Measurements from ENCODE around the gene MIPEP.

GRCh38 chr13:23806874-23807526 is 82.2 kb downstream of the MIPEP start:
- TF ChIP-seq BHLHE40 (IDR thresholded peaks at IDR 0.05; ENCODE audit: borderline replicate concordance in 1 of 2, low read depth in 2 of 2, low read length in 1 of 2) (no peak), CHD1 (IDR thresholded peaks at IDR 0.05; ENCODE audit: low read depth, low read length) (no peak), POLR2A (IDR thresholded peaks at IDR 0.05; ENCODE audit: low read depth, low read length) (no peak), EP300 (IDR thresholded peaks at IDR 0.05; ENCODE audit: borderline replicate concordance in 1 of 2, control insufficient read depth in 1 of 2, low read depth in 2 of 2, low read length in 2 of 2) (no peak), ETV6 (conservative IDR thresholded peaks at IDR 0.05 in 1 of 2, IDR thresholded peaks at IDR 0.05 in 1 of 2; ENCODE audit: borderline replicate concordance in 1 of 2, low read depth in 1 of 2) (no peak), BRCA1 (IDR thresholded peaks at IDR 0.05; ENCODE audit: low read depth, low read length) (no peak), RAD51 (IDR thresholded peaks at IDR 0.05) (no peak), SRF (IDR thresholded peaks at IDR 0.05; ENCODE audit: low read depth in 2 of 2, low read length in 2 of 2) (no peak)
- TF ChIP-seq, protein P1, sequence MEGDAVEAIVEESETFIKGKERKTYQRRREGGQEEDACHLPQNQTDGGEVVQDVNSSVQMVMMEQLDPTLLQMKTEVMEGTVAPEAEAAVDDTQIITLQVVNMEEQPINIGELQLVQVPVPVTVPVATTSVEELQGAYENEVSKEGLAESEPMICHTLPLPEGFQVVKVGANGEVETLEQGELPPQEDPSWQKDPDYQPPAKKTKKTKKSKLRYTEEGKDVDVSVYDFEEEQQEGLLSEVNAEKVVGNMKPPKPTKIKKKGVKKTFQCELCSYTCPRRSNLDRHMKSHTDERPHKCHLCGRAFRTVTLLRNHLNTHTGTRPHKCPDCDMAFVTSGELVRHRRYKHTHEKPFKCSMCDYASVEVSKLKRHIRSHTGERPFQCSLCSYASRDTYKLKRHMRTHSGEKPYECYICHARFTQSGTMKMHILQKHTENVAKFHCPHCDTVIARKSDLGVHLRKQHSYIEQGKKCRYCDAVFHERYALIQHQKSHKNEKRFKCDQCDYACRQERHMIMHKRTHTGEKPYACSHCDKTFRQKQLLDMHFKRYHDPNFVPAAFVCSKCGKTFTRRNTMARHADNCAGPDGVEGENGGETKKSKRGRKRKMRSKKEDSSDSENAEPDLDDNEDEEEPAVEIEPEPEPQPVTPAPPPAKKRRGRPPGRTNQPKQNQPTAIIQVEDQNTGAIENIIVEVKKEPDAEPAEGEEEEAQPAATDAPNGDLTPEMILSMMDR (IDR thresholded peaks at IDR 0.05 in 2 of 3, conservative IDR thresholded peaks at IDR 0.05 in 1 of 3; ENCODE audit: control insufficient read depth in 2 of 3, extremely low read depth in 1 of 3, insufficient read depth in 1 of 3, low read depth in 3 of 3, low read length in 3 of 3), result no peak

Data from GM12878 (cell line).